NCI-H2107 treated with DMSO at 0.1 percent for 48 hours (cell line): Measurements from ENCODE around the gene MAP1S.

Experiments
- DNase-seq: peaks from one replicate; lab custom pipeline; 2025; ENCODE audit not compliant: unreplicated experiment; lab: John Stamatoyannopoulos, UW

MAP1S gene

GRCh38 chr19:17688853-17689595 lies 30.3 kb upstream of the MAP1S start:
- DNase-seq = no peak

- no peak for DNase-seq
Observed at GRCh38 chr19:17692566-17692965, 26.7 kb upstream of the MAP1S start.

GRCh38 chr19:17695198-17695597 lies 24.1 kb upstream of the MAP1S start:
- no peak for DNase-seq

GRCh38 chr19:17703824-17704463 lies 15.3 kb upstream of the MAP1S start:
- DNase-seq = no peak

- DNase-seq = no peak
Observed at GRCh38 chr19:17706750-17707181, 12.5 kb upstream of the MAP1S start.

GRCh38 chr19:17711851-17712250 lies 7.4 kb upstream of the MAP1S start:
- DNase-seq = no peak

GRCh38 chr19:17716309-17716929 lies 2.9 kb upstream of the MAP1S start:
- no peak for DNase-seq

- no peak for DNase-seq
Observed at GRCh38 chr19:17718550-17718946, 732 bp upstream of the MAP1S start.

- DNase-seq = no peak
Observed at GRCh38 chr19:17719730-17720400, 585 bp downstream of the MAP1S start.

- no peak for DNase-seq
Observed at GRCh38 chr19:17720440-17720839, 1.2 kb downstream of the MAP1S start.

- DNase-seq = no peak
Observed at GRCh38 chr19:17721111-17721628, 1.9 kb downstream of the MAP1S start.

GRCh38 chr19:17721821-17722220 lies 2.5 kb downstream of the MAP1S start:
- DNase-seq = no peak

GRCh38 chr19:17722655-17723240 lies 3.5 kb downstream of the MAP1S start:
- no peak for DNase-seq

GRCh38 chr19:17724655-17725054 lies 5.4 kb downstream of the MAP1S start:
- DNase-seq = no peak

GRCh38 chr19:17725422-17726078 lies 6.3 kb downstream of the MAP1S start:
- no peak for DNase-seq

- DNase-seq = no peak
Observed at GRCh38 chr19:17726136-17726741, 7.0 kb downstream of the MAP1S start.

- no peak for DNase-seq
Observed at GRCh38 chr19:17726964-17727773, 7.9 kb downstream of the MAP1S start.

- DNase-seq = no peak
Observed at GRCh38 chr19:17727843-17728242, 8.6 kb downstream of the MAP1S start.

- no peak for DNase-seq
Observed at GRCh38 chr19:17733127-17733526, 13.8 kb downstream of the MAP1S start.
